Inferior parietal cortex (tissue), 1 donor: ENCODE results near the gene KANSL3.
"Not testable (repeated sequence)": the region's sequence is repeated elsewhere in the genome, so short reads cannot be mapped to it uniquely, and the experiment has no call there.

Experiments used
- DNase-seq: peaks from one replicate; pipeline ENCODE4 v3.0.0-alpha.2; 2016; ENCODE audit errors: extremely low spot score

KANSL3 gene

GRCh38 chr2:96558485-96558884 is 79.6 kb downstream of the KANSL3 start:
- no peak for DNase-seq

- no peak for DNase-seq
Measured at GRCh38 chr2:96558061-96558460, 80.1 kb downstream of the KANSL3 start.

DNA sequence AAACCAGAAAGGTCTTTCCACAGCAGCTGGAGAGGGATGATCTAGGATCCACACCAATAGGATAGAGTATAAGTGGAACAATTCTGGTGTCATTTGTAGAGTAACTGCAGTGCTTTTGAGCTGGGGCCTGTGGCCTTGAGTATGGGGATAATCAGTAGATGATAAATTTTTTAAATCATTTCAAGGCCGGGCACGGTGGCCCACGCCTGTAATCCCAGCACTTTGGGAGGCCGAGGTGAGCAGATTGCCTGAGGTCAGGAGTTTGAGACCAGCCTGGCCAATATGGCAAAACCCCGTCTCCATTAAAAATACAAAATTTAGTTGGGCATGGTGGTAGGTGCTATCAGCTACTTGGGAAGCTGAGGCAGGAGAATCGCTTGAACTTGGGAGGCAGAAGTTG is 80.7 kb downstream of the KANSL3 start:
- not testable (repeated sequence) for DNase-seq

- no peak for DNase-seq
Measured at GRCh38 chr2:96556441-96557330, 81.4 kb downstream of the KANSL3 start.

GRCh38 chr2:96555146-96555610 is 82.9 kb downstream of the KANSL3 start:
- no peak for DNase-seq

DNA sequence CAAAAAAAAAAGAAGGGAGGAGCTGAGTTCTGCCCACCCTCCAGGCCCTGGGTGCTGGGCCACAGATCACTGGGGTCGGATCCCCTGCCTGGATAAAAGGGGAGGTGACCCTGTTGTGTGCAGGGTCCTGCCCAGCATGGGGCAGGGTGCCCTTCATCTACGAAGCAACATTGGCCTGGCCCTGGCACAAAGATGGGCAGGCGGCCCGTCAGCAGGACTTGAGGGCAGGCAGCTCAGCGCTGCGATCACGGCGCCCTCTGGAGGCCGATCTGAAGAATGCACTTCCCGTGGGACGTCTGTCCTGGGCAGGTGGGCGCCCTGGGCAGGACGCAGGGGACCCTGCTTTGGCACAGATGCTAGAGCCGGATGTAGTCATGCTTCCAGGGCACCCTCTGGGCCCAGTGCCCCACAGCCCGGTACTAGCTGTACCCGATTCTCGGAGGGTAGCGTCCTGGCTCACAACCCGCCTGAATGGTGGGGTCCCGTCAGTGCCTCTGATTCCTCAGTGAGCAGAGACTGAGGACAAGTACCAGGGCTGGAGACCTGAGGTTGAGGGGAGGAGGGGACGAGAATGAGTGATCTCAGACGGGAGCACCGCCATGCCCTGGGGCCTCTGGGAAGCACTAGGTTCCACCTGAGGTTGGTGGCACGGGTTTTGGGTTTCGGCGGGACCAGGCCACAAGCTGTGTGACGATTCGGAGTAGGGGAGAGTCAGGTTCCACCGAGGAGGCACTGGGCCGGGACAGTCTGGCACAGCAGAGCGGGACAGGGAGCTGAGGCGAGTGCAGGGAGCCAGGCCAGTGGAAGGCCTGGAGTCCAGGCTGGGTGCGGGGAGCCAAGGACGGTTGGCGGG is 83.6 kb downstream of the KANSL3 start:
- peak; percentile 48 for DNase-seq

DNA sequence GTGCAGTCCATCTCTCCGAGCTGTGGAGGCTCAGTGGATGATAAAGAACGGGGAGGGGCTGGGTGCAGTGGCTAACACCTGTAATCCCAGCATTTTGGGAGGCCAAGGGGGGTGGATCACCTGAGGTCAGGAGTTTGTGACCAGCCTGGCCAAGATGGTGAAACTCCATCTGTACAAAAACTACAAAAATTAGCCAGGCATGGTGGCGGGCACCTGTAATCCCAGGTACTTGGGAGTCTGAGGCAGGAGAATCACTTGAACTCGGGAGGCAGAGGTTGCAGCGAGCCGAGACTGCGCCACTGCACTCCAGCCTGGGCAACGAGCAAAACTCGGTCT is 84.2 kb downstream of the KANSL3 start:
- not testable (repeated sequence) for DNase-seq

DNA sequence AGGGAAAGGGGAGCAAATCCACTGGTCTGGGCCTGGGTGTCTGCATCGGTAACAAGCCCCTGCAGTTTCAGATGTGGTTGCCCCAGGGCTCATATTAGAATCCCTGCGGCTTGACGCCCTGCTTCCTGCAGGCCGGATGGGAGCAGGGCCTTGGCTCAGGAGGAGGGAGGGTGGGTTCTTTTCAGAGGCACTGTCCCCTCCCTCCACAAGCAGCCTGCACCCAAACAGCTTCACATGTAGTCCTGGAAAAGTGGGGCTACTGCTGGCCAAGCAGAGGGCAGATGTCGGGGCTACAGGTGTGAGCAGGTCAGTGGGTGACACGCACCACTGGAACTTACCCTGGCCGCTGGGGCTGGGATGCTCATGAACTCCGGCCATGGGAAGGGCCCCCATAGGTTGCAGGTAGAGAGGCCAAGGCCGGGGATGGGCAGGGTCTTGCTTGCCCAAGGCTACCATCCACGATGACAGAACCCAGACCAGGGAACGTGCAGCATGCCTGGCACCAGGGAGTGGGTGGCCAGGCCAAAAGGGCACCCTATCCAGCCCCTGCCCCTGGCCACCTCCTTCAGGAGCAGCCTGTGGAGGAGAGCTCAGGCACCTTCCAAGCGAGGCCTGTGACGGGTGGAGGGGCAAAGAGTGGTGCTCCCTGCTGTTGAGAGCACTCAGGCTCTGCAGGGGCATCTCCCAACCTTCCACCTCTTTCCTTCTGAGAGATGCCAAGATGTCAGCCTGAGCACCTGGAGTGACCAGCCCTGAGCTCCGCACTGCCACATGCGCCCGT is 84.7 kb downstream of the KANSL3 start:
- no peak for DNase-seq

DNA sequence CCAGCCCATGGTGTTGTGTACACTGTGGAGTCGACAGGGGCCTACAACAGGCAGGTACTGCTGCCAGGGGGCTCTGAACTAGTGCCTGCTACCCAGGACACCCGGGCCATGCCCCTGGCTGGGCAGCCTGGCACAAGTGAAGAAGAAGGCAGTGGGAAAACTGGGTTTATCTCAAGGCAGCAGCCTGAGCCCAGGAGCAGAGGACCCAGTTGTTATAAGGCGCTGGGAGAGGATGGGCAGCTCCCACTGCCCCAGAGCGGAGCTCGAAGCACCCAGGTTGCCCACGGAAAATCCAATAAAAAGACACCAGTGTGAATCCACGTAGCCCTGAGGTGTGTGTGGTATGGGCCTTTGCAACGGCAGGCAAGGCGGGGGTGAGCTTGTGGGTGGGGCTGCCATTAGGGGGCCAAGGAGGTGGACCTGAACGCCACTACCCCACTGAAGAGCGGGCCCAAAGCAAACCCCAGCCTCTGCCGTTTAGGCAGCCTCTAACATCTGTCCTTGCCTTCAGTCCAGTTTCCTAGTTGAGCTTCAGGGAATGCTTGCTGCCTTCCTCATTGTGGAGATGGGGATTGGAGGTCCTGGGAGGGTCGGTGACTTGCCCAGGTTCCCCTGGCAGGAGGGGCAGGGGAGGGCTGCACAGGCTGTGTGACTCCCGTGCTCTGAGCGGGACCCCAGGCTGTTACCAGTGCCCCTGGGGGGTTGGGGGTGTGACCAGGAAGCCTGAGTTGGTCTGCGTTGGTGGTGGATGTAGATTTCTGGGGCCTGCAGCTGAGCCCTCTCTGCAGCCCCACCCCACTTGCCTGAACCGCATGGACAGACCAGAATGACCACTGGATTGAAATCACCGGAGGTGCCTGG is 85.6 kb downstream of the KANSL3 start:
- DNase-seq = no peak

GRCh38 chr2:96551605-96552314 is 86.4 kb downstream of the KANSL3 start:
- DNase-seq = no peak

DNA sequence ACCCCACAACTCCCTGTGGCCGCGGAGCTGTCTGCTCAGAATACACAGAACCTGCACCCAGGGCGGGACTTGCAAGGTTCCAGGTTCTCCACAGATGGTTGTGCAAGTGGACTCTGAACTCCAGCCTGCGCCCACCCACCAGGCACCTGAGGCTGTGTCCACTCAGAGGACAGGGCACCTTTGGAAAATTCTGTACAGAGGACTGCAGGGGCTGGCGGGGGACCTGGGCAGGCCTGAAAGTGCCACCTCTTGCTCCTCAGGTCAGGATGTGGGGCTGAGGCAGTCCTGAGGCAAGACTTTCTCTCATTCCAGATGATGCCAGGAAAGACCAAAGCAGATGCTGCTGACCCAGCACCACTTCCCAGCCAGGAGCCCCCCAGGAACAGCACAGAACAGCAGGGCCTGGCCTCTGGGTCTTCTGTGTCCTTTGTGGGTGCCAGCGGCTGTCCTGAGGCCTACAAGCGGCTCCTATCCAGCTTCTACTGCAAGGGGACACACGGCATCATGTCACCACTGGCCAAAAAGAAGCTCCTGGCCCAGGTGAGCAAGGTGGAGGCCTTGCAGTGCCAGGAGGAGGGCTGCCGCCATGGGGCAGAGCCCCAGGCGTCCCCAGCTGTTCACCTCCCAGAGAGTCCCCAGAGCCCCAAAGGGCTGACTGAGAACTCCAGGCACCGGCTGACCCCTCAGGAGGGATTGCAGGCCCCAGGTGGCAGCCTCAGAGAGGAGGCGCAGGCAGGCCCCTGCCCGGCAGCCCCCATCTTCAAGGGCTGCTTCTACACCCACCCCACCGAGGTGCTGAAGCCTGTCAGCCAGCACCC is 87.1 kb downstream of the KANSL3 start:
- DNase-seq = no peak

- DNase-seq = no peak
Measured at GRCh38 chr2:96549967-96550786, 87.9 kb downstream of the KANSL3 start.

- DNase-seq = no peak
Measured at GRCh38 chr2:96549466-96549785, 88.7 kb downstream of the KANSL3 start.

DNA sequence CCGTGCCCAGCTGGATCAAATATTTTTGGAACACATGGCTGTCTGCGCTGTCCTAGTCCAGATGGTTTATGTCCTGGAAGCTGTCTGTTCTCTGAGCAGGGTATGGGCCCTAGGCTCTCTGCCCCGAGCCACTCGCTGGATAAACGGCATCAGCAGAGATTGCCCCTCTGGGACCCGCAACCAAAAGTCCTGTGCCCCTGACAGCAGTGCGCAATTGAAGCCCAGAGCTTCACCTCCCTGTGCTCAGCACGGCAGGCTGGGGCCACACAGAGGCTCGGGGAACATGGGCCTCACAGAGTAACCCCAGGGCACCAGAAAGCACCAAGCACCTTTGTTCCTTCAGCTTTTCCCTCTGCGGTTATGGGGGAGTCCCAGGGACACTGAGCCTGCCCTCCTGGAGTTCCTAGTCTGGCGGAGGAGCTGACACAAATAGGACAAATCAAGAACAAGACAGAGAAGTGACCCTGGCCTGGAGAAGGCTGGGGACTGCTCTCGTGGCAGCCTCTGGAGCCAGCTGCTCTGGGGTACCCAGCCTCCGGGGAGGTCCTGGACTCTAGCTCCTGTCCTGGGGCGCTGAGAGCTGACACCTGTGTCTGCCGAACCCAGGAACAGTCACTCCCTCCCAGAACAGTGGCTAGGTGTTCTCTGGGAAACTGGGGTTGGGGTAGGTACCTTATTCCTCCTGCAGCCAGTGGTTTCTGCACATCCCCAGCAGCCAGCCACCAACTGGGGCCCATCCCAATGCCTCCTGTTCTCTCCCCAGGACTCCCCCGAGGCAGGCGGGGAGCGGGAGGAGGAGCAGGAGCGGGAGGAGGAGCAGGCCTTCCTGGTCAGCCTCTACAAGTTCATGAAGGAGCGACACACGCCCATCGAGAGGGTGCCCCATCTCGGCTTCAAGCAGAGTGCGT is 89.3 kb downstream of the KANSL3 start:
- no peak for DNase-seq

- DNase-seq = no peak
Measured at GRCh38 chr2:96547731-96548171, 90.4 kb downstream of the KANSL3 start.

GRCh38 chr2:96547203-96547641 is 90.9 kb downstream of the KANSL3 start:
- no peak for DNase-seq

- DNase-seq = no peak
Measured at GRCh38 chr2:96546797-96547196, 91.3 kb downstream of the KANSL3 start.

- DNase-seq = no peak
Measured at GRCh38 chr2:96546321-96546720, 91.8 kb downstream of the KANSL3 start.
